NAMALWA (cell line): ENCODE data around the gene FRMPD4.

ENCODE experiments used
- DNase-seq: peaks from one replicate; pipeline ENCODE4 v3.0.0-alpha.2; 2015; ENCODE audit warnings: low spot score

The FRMPD4 gene

DNA sequence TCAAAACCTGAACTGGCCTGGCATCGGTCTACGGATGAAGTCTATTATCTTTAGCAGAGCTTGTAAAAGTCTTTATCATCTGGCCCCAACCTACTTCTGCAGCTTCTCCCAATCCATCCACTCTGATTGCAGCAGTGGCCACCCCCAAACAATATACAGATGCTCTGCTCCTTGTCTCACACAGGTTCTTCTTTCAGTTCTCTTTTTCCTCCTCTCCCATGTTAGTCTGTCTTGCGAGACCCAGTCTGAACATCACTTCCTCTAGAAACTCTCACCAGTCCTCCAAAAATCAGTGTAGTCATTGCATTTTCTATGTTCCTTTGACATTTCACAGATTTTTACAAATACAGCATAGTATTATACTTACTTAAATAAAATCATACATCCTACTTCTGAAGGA lies 163.0 kb downstream of the FRMPD4 start:
- DNase-seq: no peak

DNA sequence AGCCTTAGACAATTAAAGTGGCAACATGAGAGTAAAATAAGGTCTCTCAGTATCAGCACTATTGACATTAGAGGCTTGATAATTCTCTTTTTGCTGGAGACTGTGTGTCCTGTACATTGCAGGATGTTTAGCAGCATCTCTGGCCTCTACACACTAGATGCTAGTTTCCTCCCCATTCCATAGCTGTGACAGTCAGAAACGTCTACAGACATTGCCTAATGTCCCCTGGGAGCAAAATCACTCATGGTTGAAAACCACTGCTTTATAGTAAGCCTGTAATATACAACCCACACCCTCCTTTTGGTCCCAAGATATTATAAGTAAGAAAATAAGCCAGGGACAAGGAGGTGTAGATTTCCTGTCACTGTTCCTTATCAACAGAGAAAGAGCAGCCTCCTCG lies 166.0 kb downstream of the FRMPD4 start:
- peak; percentile 1 for DNase-seq

DNA sequence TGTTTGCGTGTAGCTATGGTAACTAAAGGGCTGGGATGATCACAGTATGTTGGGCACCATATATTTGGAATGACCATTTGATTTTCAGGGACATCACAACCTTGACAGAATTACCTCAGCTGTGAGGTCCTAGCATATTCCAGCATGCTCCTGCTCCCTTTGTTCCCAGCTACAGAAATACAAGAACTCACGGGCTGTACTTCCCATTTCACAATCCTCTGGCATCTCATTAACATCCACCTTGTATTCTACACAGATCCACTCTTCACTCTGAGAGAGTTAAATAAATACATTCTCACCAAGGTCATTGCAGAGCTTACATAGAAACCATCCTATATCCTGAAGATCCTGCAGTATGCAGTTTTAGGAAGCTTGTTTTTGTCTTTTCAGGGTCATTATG lies 169.7 kb downstream of the FRMPD4 start:
- DNase-seq: no peak

DNA sequence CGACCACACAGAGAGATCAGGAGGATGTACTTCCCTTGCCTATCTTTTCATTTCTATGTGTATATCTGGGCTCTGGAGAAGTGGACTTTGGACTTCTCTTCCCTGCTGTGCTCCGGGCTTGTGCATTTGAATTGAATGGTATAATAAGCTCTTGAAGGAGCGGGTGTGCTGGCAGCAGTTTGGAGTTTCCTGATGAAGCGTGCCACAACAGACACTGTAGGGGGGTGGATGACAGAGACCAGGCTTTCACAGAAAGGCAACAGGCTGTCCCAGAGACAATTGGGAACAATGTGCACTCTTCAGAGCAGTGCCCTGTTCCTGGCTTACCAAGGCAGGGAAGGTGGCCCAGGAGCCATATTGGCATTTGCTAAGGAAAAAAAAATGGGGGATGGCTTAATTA lies 170.1 kb downstream of the FRMPD4 start:
- no peak for DNase-seq

DNA sequence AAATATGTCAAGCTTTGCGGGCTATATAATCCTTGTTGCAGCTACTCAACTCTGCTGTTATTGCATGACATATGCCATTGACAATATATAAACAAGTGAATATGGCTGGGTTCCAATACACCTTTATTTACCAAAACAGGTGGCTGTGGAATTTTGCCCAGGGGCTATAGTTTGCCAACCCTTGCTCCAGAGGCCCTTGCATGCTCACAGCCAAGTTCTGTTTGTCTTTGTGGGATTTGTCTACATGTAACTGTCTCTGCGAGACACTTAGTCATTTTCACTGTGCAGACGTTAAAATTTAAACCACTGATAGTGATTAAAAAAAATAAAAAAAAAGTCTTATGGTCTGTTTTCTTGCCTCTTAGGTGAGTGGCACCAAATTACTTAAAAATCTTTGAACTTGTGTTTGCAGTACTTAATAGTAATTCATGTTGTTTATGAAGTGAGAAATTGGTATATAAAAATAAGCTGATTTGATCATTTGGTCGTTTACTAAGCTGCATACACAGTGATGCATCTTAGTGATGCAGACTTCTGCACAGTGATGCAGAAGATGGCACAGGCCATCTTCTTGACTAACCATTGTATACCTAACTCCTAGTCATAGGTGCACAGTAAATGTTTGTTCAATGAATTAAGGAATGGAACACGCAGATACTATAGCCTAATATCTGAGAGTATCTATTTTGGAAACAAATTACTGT lies 170.9 kb downstream of the FRMPD4 start:
- no peak for DNase-seq

DNA sequence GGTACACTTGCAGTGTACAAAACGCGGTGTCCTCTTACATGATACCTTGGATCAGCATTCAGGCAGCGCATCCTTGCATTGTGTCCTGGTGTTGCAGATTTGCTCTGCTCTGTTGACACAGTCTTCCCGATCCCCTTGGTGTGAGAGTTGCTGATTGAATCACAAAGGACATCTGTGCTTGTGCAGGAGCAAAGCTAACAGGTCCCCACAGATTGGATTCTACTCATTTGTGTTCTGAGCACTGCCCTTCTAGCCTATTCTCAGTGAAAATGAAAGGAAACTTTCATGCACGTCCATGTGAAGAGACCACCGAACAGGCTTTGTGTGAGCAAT lies 171.4 kb downstream of the FRMPD4 start:
- DNase-seq: no peak

DNA sequence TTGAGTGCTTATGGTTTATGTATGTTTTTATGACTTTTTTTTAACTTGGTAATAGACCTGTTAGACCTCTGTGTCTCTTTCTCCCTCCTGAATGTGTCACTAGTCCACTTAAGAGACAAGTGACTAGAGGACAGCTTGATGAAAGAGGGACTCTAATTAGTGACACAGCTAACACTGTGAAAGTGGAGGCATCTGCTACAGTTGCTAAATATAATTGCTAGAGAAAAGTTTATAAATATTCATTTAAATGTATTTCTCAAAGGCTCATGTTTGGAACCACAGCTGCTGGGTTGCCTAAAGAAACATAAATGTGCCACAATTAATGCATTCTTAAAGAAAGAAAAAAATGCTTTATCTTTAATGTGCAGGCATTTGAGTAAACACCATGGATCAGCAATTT lies 176.4 kb downstream of the FRMPD4 start:
- DNase-seq: no peak

DNA sequence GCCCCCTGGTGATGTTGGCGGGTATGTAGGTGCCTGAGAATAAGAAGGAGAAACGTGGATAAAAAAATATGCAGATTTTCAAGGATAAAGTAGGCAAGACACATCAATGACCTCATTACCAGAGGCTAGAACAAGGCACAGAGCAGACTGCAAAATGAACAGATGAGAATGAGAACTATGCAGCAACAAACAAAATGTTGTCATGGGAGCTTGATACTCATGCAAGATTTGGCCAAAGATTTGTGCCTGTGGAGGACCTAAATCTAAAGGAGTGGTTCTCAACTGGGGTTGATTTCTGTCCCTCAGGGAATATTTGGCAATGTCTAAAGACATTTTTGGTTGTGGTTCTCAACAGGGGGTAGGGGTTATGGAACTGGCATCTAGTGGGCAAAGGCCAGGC lies 177.3 kb downstream of the FRMPD4 start:
- DNase-seq: no peak

DNA sequence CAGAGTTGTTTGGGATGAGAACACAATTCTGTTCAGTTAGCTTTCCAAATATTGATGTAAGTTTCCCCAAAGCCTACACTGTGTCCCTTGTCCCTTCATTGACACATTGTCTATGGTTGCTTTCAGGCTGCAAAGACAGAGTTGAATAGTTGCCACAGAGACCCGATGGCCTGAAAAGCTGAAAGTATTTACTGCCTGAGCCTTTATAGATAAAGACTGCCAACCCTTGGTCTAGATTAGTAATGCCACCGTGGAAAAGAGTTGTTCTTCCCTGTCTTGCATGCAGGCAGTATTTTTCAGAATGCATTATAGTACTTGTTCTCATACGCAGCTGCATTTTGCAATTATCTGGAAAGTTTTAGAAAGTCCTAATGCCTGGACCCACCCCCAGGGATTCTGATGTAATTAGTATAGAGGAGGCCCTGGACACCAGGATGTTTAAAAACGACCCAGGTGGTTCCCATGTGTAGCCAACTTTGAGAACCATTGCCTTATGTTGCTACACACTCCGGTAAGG lies 180.8 kb downstream of the FRMPD4 start:
- DNase-seq: no peak

DNA sequence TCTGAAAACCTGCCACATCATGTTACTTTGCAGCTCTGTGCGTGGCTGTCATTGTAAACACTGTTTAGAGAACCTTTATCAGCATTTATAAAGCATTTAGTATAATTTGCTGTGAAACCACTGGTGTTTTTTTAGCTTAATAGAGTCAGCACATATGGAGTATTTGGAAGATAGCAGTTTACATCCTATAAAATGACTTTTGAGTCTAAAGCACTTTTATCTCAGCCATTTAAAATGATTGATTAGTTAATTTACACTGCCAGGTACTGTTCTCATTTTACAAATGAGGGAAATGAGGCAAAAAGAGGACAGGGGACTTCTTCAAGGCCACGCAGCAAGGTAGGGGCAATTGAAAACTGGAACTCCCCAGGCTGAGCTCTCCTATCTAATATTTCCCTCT lies 181.7 kb downstream of the FRMPD4 start:
- no peak for DNase-seq

DNA sequence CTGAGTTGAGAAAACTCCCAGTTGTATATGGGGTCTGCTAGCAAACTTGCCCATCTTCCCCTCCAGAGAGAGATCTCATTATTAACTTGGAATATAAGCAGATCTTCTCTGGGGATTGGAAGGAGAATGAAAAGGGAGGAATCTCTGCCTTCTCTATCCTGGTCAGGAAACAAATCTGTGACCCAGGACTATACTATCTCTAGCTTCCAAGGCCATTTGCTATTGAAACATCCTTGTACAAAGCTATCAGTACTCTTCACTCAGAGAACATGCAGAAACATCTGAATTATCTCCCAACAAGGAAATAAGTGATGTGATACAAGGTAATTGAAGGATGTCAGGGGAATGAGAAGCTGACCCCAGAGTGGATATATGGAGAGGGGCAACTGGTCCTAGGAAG lies 183.8 kb downstream of the FRMPD4 start:
- no peak for DNase-seq

DNA sequence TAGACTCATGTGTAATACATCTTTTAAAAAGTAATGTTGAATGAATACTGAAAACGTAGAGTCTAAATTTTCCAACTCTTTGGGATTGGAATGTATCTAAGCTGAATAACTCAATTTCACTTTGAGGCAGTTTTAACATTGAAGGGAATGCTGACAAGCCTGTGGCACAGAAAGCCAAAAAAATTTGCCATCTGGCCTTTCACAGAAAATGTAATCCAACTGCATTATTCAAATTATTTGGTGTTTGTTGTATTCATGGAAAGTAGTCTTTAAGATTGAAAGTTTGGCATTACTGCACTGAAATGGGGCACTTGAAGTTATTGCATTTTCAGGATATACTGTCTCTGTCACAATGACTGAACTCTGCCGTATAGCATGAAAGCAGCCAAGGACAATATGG lies 186.9 kb downstream of the FRMPD4 start:
- no peak for DNase-seq

DNA sequence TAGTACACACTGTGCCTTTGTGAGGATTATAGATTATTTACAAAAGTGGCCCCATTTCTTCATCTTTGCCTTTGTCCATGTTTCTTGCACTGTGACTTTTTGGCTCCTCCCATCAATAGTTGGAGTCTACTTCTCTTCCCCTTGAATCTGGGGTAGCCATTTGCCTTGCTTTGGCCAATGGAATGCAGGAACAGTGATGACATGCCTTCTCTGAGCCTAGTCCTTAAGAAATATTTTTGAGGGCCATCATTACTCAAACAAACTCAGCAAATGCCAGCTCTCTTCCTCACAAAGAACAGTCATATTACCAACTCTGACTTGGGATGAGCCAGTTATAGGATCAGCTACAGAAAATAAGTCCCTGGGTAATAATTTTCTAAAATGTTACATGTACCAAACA lies 189.6 kb downstream of the FRMPD4 start:
- DNase-seq: no peak

DNA sequence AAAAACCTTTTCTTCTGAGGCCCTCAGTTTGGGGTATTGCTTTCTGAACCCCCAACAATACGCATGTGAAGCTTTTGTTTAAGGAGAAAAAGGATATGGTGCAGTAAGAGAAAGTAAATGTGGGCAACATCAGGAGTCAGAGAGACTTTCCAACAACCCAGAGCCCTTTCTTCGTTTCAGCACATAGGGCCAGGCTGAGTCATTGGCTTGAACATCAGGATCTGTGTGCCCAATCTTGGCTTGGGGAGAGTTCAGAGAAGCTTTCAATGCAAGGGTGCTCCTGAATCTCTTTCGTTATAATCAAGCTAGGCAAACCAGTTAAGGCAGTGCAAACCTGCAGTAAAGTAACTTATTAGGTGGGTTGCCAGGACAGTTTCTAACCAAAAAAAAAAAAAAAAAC lies 191.2 kb downstream of the FRMPD4 start:
- DNase-seq: no peak

DNA sequence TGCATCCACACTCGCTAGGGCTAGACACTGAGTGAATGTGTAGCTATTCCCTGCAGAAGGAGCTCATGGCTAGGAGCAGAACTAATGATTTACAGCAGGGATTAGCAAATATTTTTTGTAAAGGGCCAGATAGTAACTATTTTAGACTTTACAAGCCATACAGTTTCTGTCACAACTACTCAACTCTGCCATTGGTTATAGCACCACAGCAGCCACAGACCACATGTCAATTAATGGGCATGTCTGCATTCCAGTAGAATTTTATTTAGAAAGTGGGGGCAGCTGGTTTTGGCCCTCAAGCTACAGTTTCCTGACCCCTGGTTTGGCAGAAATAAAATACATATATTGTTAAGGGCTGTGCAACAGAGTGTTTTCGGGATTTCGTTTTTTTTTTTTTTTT lies 192.6 kb downstream of the FRMPD4 start:
- no peak for DNase-seq

DNA sequence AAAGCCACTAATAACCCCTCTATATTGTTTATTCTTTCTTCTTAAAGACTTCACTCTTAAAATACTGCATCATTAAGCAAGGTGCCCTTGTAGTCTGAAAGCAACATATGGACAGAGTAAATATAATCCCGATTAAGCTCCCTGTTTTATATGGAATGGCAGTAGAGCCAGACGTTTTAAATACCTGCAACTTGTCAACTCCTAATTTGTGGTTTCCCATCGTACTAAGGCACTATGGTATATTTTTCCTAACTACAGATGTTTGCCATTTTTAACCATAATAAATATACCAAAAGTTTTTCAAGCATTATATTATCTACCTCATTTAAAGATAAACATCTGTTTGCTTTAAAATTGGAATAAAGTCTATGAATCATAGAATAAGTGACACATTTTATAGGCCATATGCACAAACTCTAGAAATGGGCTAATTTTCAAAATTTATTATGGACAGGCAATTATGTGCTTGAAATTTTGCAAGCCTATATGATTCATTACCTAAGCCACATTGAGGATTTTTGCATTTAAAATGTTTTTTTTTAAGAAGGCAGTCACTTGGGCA lies 194.6 kb downstream of the FRMPD4 start:
- DNase-seq: no peak

DNA sequence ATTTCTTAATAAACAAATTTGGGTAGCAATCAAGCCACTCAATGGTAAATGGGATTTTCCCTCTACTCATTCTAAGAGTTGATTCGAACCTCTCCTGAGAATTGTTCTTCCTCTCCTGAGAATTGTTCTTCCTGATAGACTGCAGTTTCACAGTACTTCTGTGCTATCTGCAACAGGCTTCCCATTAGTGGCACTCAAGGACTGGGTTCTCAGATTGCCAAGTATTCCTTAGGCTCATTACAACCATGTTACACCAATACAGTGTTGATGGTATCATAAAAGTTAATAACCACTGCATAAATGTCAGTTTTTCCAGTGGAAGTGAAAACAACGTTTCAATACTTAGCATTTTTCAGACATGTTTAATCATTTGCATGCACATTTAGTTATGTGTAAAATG lies 201.6 kb downstream of the FRMPD4 start:
- no peak for DNase-seq

DNA sequence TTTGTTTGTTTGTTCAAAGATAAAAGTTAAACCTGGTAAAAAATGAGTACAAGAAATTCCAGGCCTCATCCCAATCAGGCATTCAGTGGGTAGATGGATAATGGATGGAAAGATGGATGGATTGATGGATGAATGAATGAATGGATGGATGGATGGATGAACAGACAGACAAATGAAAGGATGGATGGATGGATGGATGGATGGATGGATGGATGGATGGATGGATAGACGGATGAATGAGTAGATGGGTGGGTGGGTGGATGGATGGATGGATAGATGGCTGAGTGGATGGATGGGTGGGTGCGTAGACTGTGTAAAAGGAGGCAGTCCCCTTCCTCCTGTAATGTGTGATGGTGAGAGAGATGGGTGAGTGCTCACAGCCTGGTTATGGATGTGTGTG lies 206.7 kb downstream of the FRMPD4 start:
- no peak for DNase-seq

DNA sequence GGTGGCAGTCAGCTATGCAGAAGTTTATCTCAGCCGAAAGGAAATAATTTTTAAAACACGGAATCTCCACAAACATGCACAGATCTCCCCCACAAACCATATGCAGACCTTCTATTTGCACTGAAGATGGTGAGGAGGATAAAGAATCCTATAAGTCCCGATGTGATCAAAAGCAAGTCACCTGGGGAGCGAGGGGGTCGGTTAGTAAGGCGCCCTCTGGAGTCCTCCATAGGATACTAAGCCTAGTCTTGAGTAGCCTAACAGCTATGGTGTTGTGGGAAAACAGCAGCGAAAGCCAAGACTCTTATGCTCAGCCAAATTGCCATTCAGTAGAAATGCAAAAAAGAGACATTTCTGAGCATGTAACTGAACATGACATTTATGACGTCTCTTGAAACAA lies 210.9 kb downstream of the FRMPD4 start:
- DNase-seq: no peak

DNA sequence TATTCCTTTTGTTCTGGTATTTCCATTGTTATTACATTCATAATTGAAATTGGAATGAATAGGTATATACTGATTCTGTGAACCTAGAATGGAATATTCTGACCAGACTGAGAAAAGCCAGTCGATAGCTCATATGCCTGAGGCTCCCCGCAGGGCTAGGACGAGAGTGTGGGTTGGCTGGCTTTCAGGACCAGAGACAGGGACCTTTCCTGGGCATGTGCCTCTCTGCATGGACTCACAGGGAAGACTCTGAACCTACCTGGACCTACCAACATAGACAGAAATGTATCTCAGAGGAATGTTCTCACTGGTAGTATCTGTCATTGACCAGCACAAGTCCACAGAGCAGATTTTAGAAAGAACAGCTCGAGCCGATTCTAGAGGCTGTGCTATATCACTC lies 214.6 kb downstream of the FRMPD4 start:
- DNase-seq: no peak

DNA sequence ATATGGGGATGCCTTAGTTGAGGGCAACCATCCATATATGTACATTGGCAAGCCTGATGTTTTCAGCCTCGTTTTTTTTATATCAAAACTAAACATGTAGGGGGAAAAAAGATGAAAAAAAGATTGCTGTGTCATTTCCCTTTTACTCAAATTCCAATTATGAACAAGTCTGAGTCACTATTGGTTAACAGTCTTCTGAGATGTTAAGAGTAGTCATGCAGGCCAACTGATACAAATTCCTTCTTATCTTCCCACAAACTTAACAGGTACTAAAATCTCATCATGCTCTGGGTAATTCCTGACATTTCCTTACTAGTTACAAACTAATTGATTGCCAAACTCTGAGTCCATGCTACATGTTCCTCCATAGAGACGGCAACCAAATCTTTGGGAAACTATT lies 222.1 kb downstream of the FRMPD4 start:
- DNase-seq: no peak

DNA sequence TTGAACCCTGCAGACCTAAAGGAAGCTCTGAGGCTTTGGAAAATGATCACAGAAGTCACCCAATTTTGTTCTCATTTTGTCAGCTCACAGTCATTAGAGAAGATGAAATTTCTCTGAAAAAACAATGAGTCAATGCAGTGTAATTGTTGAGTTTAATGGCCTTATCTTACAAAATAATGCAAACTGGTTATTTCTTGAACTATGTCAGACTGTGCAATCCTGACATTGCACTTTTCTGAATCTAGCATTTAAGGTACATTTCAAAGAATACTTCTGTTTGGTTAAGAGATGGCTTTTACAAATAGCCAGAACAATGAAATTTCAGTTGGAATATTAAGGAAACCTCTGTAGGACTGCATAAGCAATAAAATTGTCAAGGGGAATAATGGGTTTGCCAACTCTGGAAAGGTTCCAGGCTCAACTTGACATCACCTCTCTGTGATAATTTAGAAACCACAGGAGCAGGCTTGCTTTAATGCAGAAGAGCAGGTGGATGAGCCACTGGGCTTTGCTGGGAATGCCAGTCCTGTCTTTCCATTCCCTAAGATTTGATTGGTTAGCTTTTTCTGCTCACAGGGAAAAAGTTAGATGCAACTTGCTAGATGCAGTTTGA lies 222.8 kb downstream of the FRMPD4 start:
- DNase-seq: no peak

DNA sequence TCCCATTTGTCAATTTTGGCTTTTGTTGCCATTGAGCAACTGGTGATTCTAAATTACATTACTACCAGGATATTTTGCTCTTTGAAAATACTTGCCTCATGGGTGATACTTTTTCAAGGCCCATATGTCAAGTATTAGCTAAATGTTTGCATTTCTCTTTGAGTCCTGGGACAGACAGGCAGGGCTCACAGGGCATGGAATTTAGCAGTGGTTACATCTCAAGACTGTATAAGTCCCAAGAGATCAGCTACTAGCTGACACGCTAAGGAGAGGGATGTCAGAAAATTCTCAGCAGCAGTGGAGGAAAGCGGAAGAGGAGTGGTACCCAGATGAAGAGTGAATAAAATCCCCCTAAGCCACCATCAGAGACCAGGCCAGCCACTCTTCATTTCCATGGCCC lies 224.9 kb downstream of the FRMPD4 start:
- DNase-seq: no peak

DNA sequence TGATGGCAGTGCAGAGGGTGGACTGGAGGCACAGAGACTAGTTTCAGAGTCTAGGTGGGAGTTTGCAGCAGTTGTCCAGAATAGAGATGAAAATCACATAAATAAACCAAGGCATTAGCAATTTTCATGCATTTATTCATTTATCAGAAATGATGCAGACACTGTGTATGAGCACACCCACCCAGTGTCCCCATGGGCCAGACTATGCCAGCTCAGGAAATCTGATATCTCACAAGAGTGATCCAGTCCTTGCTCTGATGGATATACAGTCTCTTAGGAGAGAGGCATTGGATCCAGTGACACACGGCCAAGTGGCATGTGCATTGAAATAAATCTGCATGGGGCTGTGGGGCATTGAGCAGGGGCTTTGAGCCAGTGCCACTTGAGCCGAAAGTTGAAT lies 228.2 kb downstream of the FRMPD4 start:
- no peak for DNase-seq
